ENCODE measurements around the gene CETN3. TPM values are rescaled to one million over a fixed set of nuclear protein-coding genes. Genes with fewer than 3 reads are reported as not detected.

Gene CETN3
- total and polyA plus RNA-seq, 2 experiments from 2014 or later: 22.1 to 107 TPM

DNA sequence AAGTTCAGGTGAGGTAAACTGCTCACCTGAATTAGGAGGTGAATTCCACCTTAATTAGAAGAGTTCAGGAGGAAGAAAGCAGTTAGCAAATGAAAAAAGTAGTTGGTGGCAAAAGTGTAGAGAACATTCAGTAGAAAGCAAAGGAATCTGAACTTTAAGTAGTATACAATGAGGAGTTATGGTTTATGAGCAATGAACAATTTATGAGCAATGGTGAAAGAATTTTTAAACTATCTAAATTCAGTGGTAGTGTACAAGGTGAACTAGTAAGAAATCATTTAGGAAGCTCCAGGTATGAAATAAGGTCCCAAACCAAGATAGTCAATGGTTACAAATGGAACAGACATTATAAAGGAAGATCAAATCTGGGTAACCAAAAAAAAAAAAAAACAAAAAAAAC, 3.1 kb downstream of the CETN3 start (continued):
- TF ChIP-seq, protein P1, sequence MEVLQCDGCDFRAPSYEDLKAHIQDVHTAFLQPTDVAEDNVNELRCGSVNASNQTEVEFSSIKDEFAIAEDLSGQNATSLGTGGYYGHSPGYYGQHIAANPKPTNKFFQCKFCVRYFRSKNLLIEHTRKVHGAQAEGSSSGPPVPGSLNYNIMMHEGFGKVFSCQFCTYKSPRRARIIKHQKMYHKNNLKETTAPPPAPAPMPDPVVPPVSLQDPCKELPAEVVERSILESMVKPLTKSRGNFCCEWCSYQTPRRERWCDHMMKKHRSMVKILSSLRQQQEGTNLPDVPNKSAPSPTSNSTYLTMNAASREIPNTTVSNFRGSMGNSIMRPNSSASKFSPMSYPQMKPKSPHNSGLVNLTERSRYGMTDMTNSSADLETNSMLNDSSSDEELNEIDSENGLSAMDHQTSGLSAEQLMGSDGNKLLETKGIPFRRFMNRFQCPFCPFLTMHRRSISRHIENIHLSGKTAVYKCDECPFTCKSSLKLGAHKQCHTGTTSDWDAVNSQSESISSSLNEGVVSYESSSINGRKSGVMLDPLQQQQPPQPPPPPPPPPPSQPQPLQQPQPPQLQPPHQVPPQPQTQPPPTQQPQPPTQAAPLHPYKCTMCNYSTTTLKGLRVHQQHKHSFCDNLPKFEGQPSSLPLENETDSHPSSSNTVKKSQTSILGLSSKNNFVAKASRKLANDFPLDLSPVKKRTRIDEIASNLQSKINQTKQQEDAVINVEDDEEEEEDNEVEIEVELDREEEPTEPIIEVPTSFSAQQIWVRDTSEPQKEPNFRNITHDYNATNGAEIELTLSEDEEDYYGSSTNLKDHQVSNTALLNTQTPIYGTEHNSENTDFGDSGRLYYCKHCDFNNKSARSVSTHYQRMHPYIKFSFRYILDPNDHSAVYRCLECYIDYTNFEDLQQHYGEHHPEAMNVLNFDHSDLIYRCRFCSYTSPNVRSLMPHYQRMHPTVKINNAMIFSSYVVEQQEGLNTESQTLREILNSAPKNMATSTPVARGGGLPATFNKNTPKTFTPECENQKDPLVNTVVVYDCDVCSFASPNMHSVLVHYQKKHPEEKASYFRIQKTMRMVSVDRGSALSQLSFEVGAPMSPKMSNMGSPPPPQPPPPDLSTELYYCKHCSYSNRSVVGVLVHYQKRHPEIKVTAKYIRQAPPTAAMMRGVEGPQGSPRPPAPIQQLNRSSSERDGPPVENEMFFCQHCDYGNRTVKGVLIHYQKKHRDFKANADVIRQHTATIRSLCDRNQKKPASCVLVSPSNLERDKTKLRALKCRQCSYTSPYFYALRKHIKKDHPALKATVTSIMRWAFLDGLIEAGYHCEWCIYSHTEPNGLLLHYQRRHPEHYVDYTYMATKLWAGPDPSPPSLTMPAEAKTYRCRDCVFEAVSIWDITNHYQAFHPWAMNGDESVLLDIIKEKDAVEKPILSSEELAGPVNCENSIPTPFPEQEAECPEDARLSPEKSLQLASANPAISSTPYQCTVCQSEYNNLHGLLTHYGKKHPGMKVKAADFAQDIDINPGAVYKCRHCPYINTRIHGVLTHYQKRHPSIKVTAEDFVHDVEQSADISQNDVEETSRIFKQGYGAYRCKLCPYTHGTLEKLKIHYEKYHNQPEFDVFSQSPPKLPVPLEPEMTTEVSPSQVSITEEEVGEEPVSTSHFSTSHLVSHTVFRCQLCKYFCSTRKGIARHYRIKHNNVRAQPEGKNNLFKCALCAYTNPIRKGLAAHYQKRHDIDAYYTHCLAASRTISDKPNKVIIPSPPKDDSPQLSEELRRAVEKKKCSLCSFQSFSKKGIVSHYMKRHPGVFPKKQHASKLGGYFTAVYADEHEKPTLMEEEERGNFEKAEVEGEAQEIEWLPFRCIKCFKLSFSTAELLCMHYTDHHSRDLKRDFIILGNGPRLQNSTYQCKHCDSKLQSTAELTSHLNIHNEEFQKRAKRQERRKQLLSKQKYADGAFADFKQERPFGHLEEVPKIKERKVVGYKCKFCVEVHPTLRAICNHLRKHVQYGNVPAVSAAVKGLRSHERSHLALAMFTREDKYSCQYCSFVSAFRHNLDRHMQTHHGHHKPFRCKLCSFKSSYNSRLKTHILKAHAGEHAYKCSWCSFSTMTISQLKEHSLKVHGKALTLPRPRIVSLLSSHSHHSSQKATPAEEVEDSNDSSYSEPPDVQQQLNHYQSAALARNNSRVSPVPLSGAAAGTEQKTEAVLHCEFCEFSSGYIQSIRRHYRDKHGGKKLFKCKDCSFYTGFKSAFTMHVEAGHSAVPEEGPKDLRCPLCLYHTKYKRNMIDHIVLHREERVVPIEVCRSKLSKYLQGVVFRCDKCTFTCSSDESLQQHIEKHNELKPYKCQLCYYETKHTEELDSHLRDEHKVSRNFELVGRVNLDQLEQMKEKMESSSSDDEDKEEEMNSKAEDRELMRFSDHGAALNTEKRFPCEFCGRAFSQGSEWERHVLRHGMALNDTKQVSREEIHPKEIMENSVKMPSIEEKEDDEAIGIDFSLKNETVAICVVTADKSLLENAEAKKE (CRISPR knock-in tag; IDR thresholded peaks at IDR 0.05): no peak

DNA sequence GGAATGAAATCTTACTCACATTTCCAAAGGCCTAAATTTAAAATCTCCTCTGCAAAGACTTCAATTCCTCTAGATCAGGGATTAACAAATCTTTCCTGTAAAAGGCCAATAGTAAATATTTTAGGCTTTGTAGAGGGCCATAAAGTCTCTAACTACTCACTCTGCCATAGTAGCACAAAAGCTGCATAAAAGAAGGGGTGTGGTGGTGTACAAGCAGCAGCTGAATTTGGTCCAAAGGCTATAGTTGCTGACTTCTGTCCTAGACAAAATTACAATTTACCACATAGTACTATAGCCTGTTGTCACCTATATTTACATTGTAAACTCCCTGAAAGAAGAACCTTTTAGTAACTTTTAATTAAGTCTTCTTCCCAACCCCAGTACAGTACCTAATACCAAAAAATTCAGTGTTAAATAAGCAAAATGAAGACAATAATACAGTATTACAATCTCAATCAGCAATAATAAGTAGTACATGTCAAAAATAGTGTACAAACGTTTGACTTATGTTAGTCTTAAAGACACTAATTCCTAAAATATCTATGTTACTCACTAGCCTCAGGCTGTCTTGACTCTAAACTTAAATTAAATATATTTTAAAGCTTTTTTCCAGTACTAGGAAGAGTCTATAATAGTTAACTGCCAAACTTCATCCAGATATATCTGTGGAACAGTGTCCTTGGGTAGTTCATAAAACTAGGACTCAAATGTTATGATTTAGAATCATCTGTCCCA, 6.9 kb downstream of the CETN3 start:
- Mint-ChIP-seq H3K36me3 (ENCODE audit: low read depth) (peaks cover 15% of the 10 kb centered on the region), H3K27ac (no peak overlapping the region)
- ATAC-seq: no peak
- TF ChIP-seq ZNF331 (CRISPR knock-in tag; IDR thresholded peaks at IDR 0.05; ENCODE audit: low read depth): no peak
- TF ChIP-seq, protein P2, sequence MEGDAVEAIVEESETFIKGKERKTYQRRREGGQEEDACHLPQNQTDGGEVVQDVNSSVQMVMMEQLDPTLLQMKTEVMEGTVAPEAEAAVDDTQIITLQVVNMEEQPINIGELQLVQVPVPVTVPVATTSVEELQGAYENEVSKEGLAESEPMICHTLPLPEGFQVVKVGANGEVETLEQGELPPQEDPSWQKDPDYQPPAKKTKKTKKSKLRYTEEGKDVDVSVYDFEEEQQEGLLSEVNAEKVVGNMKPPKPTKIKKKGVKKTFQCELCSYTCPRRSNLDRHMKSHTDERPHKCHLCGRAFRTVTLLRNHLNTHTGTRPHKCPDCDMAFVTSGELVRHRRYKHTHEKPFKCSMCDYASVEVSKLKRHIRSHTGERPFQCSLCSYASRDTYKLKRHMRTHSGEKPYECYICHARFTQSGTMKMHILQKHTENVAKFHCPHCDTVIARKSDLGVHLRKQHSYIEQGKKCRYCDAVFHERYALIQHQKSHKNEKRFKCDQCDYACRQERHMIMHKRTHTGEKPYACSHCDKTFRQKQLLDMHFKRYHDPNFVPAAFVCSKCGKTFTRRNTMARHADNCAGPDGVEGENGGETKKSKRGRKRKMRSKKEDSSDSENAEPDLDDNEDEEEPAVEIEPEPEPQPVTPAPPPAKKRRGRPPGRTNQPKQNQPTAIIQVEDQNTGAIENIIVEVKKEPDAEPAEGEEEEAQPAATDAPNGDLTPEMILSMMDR (conservative IDR thresholded peaks at IDR 0.05; ENCODE audit: low read depth in 2 of 2): no peak
- TF ChIP-seq, protein P3, sequence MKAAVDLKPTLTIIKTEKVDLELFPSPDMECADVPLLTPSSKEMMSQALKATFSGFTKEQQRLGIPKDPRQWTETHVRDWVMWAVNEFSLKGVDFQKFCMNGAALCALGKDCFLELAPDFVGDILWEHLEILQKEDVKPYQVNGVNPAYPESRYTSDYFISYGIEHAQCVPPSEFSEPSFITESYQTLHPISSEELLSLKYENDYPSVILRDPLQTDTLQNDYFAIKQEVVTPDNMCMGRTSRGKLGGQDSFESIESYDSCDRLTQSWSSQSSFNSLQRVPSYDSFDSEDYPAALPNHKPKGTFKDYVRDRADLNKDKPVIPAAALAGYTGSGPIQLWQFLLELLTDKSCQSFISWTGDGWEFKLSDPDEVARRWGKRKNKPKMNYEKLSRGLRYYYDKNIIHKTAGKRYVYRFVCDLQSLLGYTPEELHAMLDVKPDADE (IDR thresholded peaks at IDR 0.05): no peak
- TF ChIP-seq, protein P4, sequence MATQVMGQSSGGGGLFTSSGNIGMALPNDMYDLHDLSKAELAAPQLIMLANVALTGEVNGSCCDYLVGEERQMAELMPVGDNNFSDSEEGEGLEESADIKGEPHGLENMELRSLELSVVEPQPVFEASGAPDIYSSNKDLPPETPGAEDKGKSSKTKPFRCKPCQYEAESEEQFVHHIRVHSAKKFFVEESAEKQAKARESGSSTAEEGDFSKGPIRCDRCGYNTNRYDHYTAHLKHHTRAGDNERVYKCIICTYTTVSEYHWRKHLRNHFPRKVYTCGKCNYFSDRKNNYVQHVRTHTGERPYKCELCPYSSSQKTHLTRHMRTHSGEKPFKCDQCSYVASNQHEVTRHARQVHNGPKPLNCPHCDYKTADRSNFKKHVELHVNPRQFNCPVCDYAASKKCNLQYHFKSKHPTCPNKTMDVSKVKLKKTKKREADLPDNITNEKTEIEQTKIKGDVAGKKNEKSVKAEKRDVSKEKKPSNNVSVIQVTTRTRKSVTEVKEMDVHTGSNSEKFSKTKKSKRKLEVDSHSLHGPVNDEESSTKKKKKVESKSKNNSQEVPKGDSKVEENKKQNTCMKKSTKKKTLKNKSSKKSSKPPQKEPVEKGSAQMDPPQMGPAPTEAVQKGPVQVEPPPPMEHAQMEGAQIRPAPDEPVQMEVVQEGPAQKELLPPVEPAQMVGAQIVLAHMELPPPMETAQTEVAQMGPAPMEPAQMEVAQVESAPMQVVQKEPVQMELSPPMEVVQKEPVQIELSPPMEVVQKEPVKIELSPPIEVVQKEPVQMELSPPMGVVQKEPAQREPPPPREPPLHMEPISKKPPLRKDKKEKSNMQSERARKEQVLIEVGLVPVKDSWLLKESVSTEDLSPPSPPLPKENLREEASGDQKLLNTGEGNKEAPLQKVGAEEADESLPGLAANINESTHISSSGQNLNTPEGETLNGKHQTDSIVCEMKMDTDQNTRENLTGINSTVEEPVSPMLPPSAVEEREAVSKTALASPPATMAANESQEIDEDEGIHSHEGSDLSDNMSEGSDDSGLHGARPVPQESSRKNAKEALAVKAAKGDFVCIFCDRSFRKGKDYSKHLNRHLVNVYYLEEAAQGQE (IDR thresholded peaks at IDR 0.05; ENCODE audit: unreplicated experiment): no peak
- TF ChIP-seq ZNF114 (CRISPR knock-in tag; IDR thresholded peaks at IDR 0.05): no peak
- TF ChIP-seq POLR2AphosphoS5 (IDR thresholded peaks at IDR 0.05; ENCODE audit: low read depth): no peak
- no peak for TF ChIP-seq EZH2 (IDR thresholded peaks at IDR 0.05; ENCODE audit: low read depth, unreplicated experiment)
- TF ChIP-seq JUNB (IDR thresholded peaks at IDR 0.05; ENCODE audit: unreplicated experiment): no peak
- no peak for TF ChIP-seq STAT1 (IDR thresholded peaks at IDR 0.05; ENCODE audit: unreplicated experiment)
- no peak for TF ChIP-seq NANOG (IDR thresholded peaks at IDR 0.05; ENCODE audit: borderline replicate concordance)
- TF ChIP-seq CREB1 (CRISPR knock-in tag; IDR thresholded peaks at IDR 0.05; ENCODE audit: low read depth): no peak

More for the DNA sequence above, 6.9 kb downstream of the CETN3 start:
- Histone ChIP-seq H3K27me3 (ENCODE audit: insufficient read depth) (no peaks in the 10 kb centered on the region), H3K9me2 (ENCODE audit: insufficient read depth) (no peaks in the 10 kb centered on the region), H4K20me1 (replicated peaks; ENCODE audit: insufficient read depth) (no peaks in the 10 kb centered on the region; the same call in 1 of the 2 replicates), H3K27ac (ENCODE audit: low read depth) (no peak overlapping the region), H3K4me3 (no peak overlapping the region), H3K4me1 (ENCODE audit: insufficient read depth) (peaks cover 20% of the 10 kb centered on the region), H3K4me2 (no peak overlapping the region), H3K36me3 (ENCODE audit: insufficient read depth) (peaks cover 13% of the 10 kb centered on the region; the same call in 1 of the 2 replicates), H2AFZ (no peak overlapping the region), H3F3A (replicated peaks; ENCODE audit: low read depth) (no peaks in the 10 kb centered on the region), H3K79me2 (replicated peaks; ENCODE audit: insufficient read depth) (peaks cover 13% of the 10 kb centered on the region; the same call in 1 of the 2 replicates)
- Mint-ChIP-seq H3K27me3 (ENCODE audit: insufficient read depth, low read depth, poor library complexity) (peaks cover 2% of the 10 kb centered on the region), H3K4me3 (no peak overlapping the region), H3K4me1 (peaks cover 14% of the 10 kb centered on the region), H3K9me3 (no peaks in the 10 kb centered on the region)
- DNase-seq (ENCODE audit: low spot score): no peak

All from GM23338 (cell line).